ENCODE results near the gene SLC66A1.

Gene SLC66A1

GRCh38 chr1:19342894-19343616 is 30.9 kb downstream of the SLC66A1 start:
- no peak for DNase-seq

GRCh38 chr1:19343617-19344350 is 31.7 kb downstream of the SLC66A1 start:
- no peak for DNase-seq

- DNase-seq, result no peak
These were observed 32.3 kb downstream of the SLC66A1 start for GRCh38 chr1:19344372-19344810.

GRCh38 chr1:19344831-19345230 is 32.7 kb downstream of the SLC66A1 start:
- no peak for DNase-seq

- DNase-seq, result no peak
These were observed 33.3 kb downstream of the SLC66A1 start for GRCh38 chr1:19345391-19345790.

- DNase-seq, result no peak
These were observed 33.9 kb downstream of the SLC66A1 start for GRCh38 chr1:19346026-19346425.

- no peak for DNase-seq
These were observed 35.5 kb downstream of the SLC66A1 start for GRCh38 chr1:19347533-19348172.

- no peak for DNase-seq
These were observed 36.5 kb downstream of the SLC66A1 start for GRCh38 chr1:19348441-19349198.

- DNase-seq, result no peak
These were observed 37.9 kb downstream of the SLC66A1 start for GRCh38 chr1:19349999-19350398.

- DNase-seq, result no peak
These were observed 38.4 kb downstream of the SLC66A1 start for GRCh38 chr1:19350566-19350965.

GRCh38 chr1:19351873-19352272 is 39.7 kb downstream of the SLC66A1 start:
- no peak for DNase-seq

- DNase-seq, result no peak
These were observed 40.7 kb downstream of the SLC66A1 start for GRCh38 chr1:19352839-19353238.

GRCh38 chr1:19353596-19353995 is 41.5 kb downstream of the SLC66A1 start:
- no peak for DNase-seq

- no peak for DNase-seq
These were observed 42.4 kb downstream of the SLC66A1 start for GRCh38 chr1:19354531-19354981.

GRCh38 chr1:19356266-19356665 is 44.1 kb downstream of the SLC66A1 start:
- DNase-seq, result no peak

- no peak for DNase-seq
These were observed 45.3 kb downstream of the SLC66A1 start for GRCh38 chr1:19357299-19357986.

- no peak for DNase-seq
These were observed 46.6 kb downstream of the SLC66A1 start for GRCh38 chr1:19358710-19359109.

- DNase-seq, result no peak
These were observed 47.2 kb downstream of the SLC66A1 start for GRCh38 chr1:19359357-19359756.

- no peak for DNase-seq
These were observed 47.9 kb downstream of the SLC66A1 start for GRCh38 chr1:19360016-19360415.

- DNase-seq, result no peak
These were observed 48.3 kb downstream of the SLC66A1 start for GRCh38 chr1:19360432-19360831.

- no peak for DNase-seq
These were observed 48.9 kb downstream of the SLC66A1 start for GRCh38 chr1:19360843-19361610.

Measured in right kidney (tissue), 1 donor.